MV-4-11 (cell line): ENCODE measurements around the gene PNMT.
A peak's percentile ranks its signal among the peaks of the same experiment; 100 is the strongest.

Experiments used
- DNase-seq: peaks from one replicate; lab custom pipeline; 2025; lab: John Stamatoyannopoulos, UW

The PNMT gene

GRCh38 chr17:39669897-39670735 is 1.9 kb downstream of the PNMT start:
- DNase-seq: no peak

- DNase-seq: no peak
Observed at GRCh38 chr17:39670746-39671145, 2.5 kb downstream of the PNMT start.

GRCh38 chr17:39671651-39672521 is 3.6 kb downstream of the PNMT start:
- DNase-seq: no peak

GRCh38 chr17:39672522-39673334 is 4.5 kb downstream of the PNMT start:
- no peak for DNase-seq

GRCh38 chr17:39673335-39674081 is 5.3 kb downstream of the PNMT start:
- DNase-seq: no peak

- DNase-seq: no peak
Observed at GRCh38 chr17:39674179-39674578, 5.9 kb downstream of the PNMT start.

- no peak for DNase-seq
Observed at GRCh38 chr17:39674702-39675389, 6.6 kb downstream of the PNMT start.

- no peak for DNase-seq
Observed at GRCh38 chr17:39675390-39676082, 7.3 kb downstream of the PNMT start.

- DNase-seq: peak; percentile 32
Observed at GRCh38 chr17:39676198-39676819, 8.1 kb downstream of the PNMT start.

GRCh38 chr17:39677072-39677471 is 8.8 kb downstream of the PNMT start:
- no peak for DNase-seq

- DNase-seq: no peak
Observed at GRCh38 chr17:39677542-39678339, 9.5 kb downstream of the PNMT start.

GRCh38 chr17:39678340-39679116 is 10.3 kb downstream of the PNMT start:
- no peak for DNase-seq

GRCh38 chr17:39679521-39680192 is 11.4 kb downstream of the PNMT start:
- DNase-seq: no peak

- no peak for DNase-seq
Observed at GRCh38 chr17:39683295-39683939, 15.2 kb downstream of the PNMT start.

- DNase-seq: no peak
Observed at GRCh38 chr17:39684369-39685192, 16.3 kb downstream of the PNMT start.

GRCh38 chr17:39687101-39687545 is 18.9 kb downstream of the PNMT start:
- no peak for DNase-seq
